GM10266 (cell line): ENCODE measurements around the gene PODXL.

Experiments
- DNase-seq: peaks from one replicate; pipeline ENCODE4 v3.0.0; 2012; ENCODE audit errors: extremely low spot score
- CTCF ChIP-seq: IDR thresholded peaks from 2 replicates; pipeline ENCODE4 v1.5.1; 2012; ENCODE audit warnings: mild to moderate bottlenecking, low read depth; ENCODE audit not compliant: control insufficient read depth, insufficient read depth; ENCODE audit errors: missing control alignments

PODXL gene

DNA sequence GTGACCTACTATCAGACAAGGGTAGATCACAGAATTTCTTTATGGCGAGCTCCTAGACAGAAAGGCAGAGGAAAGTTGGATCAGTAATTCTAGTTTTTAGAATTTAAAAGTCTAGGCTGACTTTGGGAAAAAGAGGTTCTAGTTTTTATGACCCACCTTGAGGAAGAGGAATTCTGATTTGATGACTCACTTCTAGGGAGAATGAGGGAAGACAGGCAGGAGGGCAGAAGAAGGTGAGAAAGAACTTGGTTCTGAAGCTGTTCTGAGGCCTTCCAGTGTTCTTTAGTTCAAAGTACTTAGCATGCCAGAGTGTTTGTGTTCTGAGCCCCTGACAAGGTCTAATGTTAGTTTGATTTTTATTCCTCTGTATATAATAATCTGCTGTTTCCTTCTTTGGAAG lies 97.2 kb downstream of the PODXL start:
- TF ChIP-seq CTCF, result no peak
- no peak for DNase-seq

- DNase-seq, result no peak
- TF ChIP-seq CTCF, result no peak
Measured at GRCh38 chr7:131456338-131456737, 100.1 kb downstream of the PODXL start.

- no peak for DNase-seq
- TF ChIP-seq CTCF, result no peak
Measured at GRCh38 chr7:131455546-131455945, 100.9 kb downstream of the PODXL start.

DNA sequence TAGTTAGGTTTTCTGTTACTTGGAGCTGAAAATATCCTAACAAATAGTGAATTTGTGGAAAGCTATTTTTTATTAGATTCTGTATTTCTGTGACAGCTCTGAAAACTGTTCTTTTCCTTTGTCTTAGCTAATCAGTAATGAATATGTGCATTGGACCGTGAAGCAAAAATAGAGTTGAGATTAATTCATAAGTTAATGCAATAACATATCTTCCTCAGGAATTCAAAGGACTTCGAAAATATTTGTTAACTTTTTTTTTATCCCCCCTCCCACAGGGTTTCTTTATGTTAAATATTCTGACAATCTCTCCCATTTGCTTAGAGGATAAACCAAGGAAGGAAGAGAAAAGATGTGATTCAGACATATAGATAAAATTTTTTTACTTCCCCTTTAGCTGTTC lies 101.4 kb downstream of the PODXL start:
- no peak for TF ChIP-seq CTCF
- no peak for DNase-seq

DNA sequence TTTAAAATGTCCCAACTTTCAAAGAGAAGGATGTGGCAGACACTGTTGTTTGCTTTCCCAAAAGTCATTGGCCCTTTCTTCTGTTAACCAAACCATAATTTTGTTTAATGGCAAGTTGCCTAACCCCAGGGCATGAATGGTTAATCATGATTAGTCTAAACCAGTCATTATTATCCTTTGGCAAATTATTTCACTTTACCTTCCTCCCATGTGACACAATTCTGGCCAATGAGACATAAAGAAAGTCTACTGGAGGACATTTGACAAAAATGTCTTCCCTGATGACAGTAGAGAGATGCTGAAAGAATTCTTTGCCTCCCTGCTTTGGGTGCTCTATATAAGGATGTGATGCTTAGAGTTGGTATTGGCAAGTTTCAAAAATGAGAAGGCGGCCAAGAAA lies 101.9 kb downstream of the PODXL start:
- TF ChIP-seq CTCF, result no peak
- DNase-seq, result no peak
